ENCODE results near the gene ASIC4. TPM values are rescaled to one million over a fixed set of nuclear protein-coding genes. Genes with fewer than 3 reads are reported as not detected.

Gene ASIC4
- total and polyA plus RNA-seq, 9 of the 15 experiments (the other 6 are each of a cell fraction or from before 2014, with no cell fraction given): 0.07 to 19.2 (median 4.8) TPM

DNA sequence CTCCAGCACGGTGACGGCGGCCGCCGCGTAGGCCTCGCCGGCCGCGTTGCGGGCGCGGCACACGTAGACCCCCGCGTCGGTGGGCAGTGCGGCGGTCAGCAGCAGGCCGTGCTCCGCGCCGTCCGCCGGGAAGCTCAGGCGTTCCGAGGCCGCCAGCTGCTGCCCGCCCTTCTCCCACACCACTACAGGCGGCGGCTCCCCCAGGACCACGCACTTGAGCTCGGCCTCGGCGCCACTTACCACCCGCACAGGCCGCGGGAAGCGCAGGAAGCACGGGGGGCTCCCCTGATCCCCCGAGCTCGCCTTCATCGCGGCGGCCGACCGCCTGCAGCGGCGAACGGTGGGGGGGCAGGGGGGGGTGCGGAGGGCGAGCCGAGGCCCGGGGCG is 56.6 kb downstream of the ASIC4 start:
- no peaks in the 10 kb centered on the region for H3K9me3 ChIP-seq (replicated peaks; ENCODE audit: control insufficient read depth, insufficient read depth, low read depth, low read length)
- DNase-seq (ENCODE audit: extremely low read depth in 1 of 4, low spot score in 3 of 4): no peak
- ATAC-seq: peak; percentile 44
- peaks cover 8% of the 10 kb centered on the region; the same call in 1 of the 3 replicates for H3K36me3 ChIP-seq (ENCODE audit: control insufficient read depth, insufficient read depth, low read length)
- no peaks in the 10 kb centered on the region for H3K9me1 ChIP-seq (ENCODE audit: control insufficient read depth, insufficient read depth, low read length)
- peaks cover 19 to 57% of the 10 kb centered on the region in 2 experiments; a peak in 4 of 5 replicates for H3K4me1 ChIP-seq (replicated peaks in 1 of 2; ENCODE audit: control insufficient read depth in 2 of 2, insufficient read depth in 2 of 2, low read length in 2 of 2)
- peak overlapping the region; percentile 76 for H2AFZ ChIP-seq (ENCODE audit: low read depth, low read length)
- peak overlapping the region; percentile 81 to 94; a peak in 3 of 4 replicates for H3K9ac ChIP-seq (ENCODE audit: insufficient read depth in 1 of 2, low read depth in 2 of 2, low read length in 2 of 2)
- H3K4me2 ChIP-seq (ENCODE audit: insufficient read depth, low read length): peak overlapping the region; percentile 79; the same call in 1 of the 2 replicates
- peak overlapping the region; percentile 47 for H3K4me3 ChIP-seq
- in situ Hi-C loops (cut with MboI) (no loop called here), intact Hi-C loops (cut with micrococcal nuclease) (loop anchor here (1.0 to 2.0 kb wide), 2 partner anchors 24 to 26 kb away; partner anchors contain the start of gene TMEM198)
- ChIA-PET CTCF (ENCODE audit: low intra/inter-chr PET ratio) (no interaction called here), POLR2A (interaction anchor here (1.0 to 2.5 kb wide), 4 partner anchors 9 to 26 kb away, joined by 3 to 12 read pairs (median 7); partner anchors contain the start of gene STK11IP)
- H3K27ac ChIP-seq (ENCODE audit: extremely low read depth, low read depth, low read length): peak overlapping the region; percentile 90
- WGBS (ENCODE audit: insufficient coverage, low coverage, missing lambda C conversion rate): 0% methylated on average over 6 of the region's 55 CpGs
- no peaks in the 10 kb centered on the region for H4K20me1 ChIP-seq (replicated peaks; ENCODE audit: control insufficient read depth, insufficient read depth, low read length)
- H3K79me2 ChIP-seq (ENCODE audit: control insufficient read depth, insufficient read depth, low read length): peaks cover 7% of the 10 kb centered on the region
- no TSS peak for BruUV-seq (replicated peaks)
- FAIRE-seq: no peak
- no peaks in the 10 kb centered on the region for H3K27me3 ChIP-seq (ENCODE audit: control insufficient read depth in 2 of 2, insufficient read depth in 2 of 2, low read length in 2 of 2)
- TF ChIP-seq NR2C1 (IDR thresholded peaks at IDR 0.05) (no peak), NR2C1 (tag; IDR thresholded peaks at IDR 0.05) (no peak), TEAD4 (IDR thresholded peaks at IDR 0.05; ENCODE audit: low read length) (no peak), TEAD4 (CRISPR knock-in tag; IDR thresholded peaks at IDR 0.05; ENCODE audit: borderline replicate concordance) (no peak), HMG20A (CRISPR knock-in tag; conservative IDR thresholded peaks at IDR 0.05) (no peak), ZNF175 (CRISPR knock-in tag; IDR thresholded peaks at IDR 0.05; ENCODE audit: low read depth) (no peak), RNF2 (IDR thresholded peaks at IDR 0.05) (no peak), POLR2G (IDR thresholded peaks at IDR 0.05; ENCODE audit: low read depth, low read length) (peak; percentile 68), NEUROD1 (IDR thresholded peaks at IDR 0.05; ENCODE audit: borderline replicate concordance, low read depth, low read length, partially characterized antibody) (no peak), PTBP1 (IDR thresholded peaks at IDR 0.05; ENCODE audit: low read depth, low read length) (no peak), U2AF1 (optimal IDR thresholded peaks at IDR 0.05; ENCODE audit: low read depth, low read length) (no peak), MECOM (CRISPR knock-in tag; IDR thresholded peaks at IDR 0.05) (no peak)
- TF ChIP-seq, protein P1, sequence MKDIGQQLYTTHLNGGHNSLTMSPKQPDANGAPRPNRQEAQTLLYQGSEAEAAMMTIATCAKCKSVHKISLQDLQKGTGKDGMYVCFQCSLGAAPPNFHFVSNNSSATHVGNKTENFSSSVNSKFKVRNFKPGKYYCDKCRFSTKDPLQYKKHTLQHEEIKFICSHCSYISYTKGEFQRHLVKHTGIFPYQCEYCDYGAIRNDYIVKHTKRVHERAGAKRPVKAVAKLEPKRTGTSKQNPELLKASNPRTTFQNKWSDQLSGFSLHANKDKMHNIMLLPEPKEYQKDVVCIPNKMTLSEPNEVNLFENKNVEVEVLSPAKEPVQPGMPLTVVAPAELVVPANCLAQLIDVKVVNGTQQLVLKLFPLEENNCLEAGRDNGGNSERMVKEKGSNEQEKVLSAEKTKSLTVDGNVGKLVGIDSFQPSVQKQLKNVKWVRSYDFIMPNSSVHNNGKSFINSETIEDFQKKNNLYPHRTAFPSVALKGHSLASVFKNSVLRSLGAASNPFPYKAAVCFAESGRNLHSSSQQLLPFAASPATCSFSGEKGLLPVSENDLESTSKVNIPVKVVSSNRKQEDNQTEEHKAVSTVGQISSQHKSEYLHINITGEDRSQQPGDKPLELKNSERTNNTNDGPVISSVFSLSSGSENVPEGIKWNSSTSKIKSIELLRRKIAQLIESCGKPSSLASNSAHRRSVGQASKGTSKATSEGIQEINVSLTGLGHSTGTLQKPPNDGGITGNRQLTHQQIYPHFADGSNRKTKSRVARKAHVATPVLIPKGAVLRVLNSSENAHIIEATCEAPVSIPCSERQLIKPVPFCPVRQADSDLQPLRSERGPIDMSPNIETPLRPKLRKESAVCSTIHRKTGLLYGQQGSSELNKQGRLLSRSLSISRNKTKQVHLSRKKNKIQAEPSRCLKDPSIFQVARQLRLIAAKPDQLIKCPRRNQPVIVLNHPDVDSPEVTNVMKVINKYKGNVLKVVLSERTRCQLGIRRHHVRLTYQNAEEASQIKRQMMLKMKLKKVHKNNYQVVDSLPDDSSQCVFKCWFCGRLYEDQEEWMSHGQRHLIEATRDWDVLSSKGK (CRISPR knock-in tag; IDR thresholded peaks at IDR 0.05): no peak
- TF ChIP-seq, protein P2, sequence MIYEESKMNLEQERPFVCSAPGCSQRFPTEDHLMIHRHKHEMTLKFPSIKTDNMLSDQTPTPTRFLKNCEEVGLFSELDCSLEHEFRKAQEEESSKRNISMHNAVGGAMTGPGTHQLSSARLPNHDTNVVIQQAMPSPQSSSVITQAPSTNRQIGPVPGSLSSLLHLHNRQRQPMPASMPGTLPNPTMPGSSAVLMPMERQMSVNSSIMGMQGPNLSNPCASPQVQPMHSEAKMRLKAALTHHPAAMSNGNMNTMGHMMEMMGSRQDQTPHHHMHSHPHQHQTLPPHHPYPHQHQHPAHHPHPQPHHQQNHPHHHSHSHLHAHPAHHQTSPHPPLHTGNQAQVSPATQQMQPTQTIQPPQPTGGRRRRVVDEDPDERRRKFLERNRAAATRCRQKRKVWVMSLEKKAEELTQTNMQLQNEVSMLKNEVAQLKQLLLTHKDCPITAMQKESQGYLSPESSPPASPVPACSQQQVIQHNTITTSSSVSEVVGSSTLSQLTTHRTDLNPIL (CRISPR knock-in tag; IDR thresholded peaks at IDR 0.05): no peak
- TF ChIP-seq, protein P3, sequence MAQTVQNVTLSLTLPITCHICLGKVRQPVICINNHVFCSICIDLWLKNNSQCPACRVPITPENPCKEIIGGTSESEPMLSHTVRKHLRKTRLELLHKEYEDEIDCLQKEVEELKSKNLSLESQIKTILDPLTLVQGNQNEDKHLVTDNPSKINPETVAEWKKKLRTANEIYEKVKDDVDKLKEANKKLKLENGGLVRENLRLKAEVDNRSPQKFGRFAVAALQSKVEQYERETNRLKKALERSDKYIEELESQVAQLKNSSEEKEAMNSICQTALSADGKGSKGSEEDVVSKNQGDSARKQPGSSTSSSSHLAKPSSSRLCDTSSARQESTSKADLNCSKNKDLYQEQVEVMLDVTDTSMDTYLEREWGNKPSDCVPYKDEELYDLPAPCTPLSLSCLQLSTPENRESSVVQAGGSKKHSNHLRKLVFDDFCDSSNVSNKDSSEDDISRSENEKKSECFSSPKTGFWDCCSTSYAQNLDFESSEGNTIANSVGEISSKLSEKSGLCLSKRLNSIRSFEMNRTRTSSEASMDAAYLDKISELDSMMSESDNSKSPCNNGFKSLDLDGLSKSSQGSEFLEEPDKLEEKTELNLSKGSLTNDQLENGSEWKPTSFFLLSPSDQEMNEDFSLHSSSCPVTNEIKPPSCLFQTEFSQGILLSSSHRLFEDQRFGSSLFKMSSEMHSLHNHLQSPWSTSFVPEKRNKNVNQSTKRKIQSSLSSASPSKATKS (CRISPR knock-in tag; IDR thresholded peaks at IDR 0.05): no peak

Measured in K562 (cell line).